Measurements from ENCODE around the gene ZMIZ1. TPM values are rescaled to one million over a fixed set of nuclear protein-coding genes. Genes with fewer than 3 reads are reported as not detected.

The ZMIZ1 gene
- total RNA-seq, 1 donor from 2014 or later = 85.2 TPM

- TF ChIP-seq CTCF (IDR thresholded peaks at IDR 0.05; ENCODE audit: unreplicated experiment) = no peak
These were observed 81.6 kb downstream of the ZMIZ1 start for GRCh38 chr10:79150444-79150754.

GRCh38 chr10:79152423-79152817 is 83.7 kb downstream of the ZMIZ1 start:
- H3K27me3 Mint-ChIP-seq = no peaks in the 10 kb centered on the region
- H3K9me3 Mint-ChIP-seq (ENCODE audit: low read depth) = no peaks in the 10 kb centered on the region
- no peak overlapping the region for H3K4me3 Mint-ChIP-seq (ENCODE audit: low read depth)
- H3K27ac Mint-ChIP-seq = peak overlapping the region; percentile 88
- no peak for TF ChIP-seq CTCF (IDR thresholded peaks at IDR 0.05; ENCODE audit: unreplicated experiment)
- DNase-seq (ENCODE audit: low spot score, unreplicated experiment) = no peak
- peaks cover 1% of the 10 kb centered on the region for H3K36me3 Mint-ChIP-seq (ENCODE audit: insufficient read depth)
- peaks cover 26% of the 10 kb centered on the region for H3K4me1 Mint-ChIP-seq (ENCODE audit: low read depth)

More at GRCh38 chr10:79150444-79150754, 81.6 kb downstream of the ZMIZ1 start:
- Mint-ChIP-seq H3K27ac (no peak overlapping the region), H3K4me3 (ENCODE audit: low read depth) (no peak overlapping the region), H3K9me3 (ENCODE audit: low read depth) (no peaks in the 10 kb centered on the region), H3K4me1 (ENCODE audit: low read depth) (peaks cover 12% of the 10 kb centered on the region), H3K27me3 (no peaks in the 10 kb centered on the region), H3K36me3 (ENCODE audit: insufficient read depth) (peaks cover 1% of the 10 kb centered on the region)
- DNase-seq (ENCODE audit: low spot score, unreplicated experiment) = no peak

- H3K9me3 Mint-ChIP-seq (ENCODE audit: low read depth) = no peaks in the 10 kb centered on the region
- peaks cover 1% of the 10 kb centered on the region for H3K36me3 Mint-ChIP-seq (ENCODE audit: insufficient read depth)
- no peak for TF ChIP-seq CTCF (IDR thresholded peaks at IDR 0.05; ENCODE audit: unreplicated experiment)
- no peak for DNase-seq (ENCODE audit: low spot score, unreplicated experiment)
- H3K4me1 Mint-ChIP-seq (ENCODE audit: low read depth) = peaks cover 32% of the 10 kb centered on the region
- no peaks in the 10 kb centered on the region for H3K27me3 Mint-ChIP-seq
- no peak overlapping the region for H3K4me3 Mint-ChIP-seq (ENCODE audit: low read depth)
- no peak overlapping the region for H3K27ac Mint-ChIP-seq
These were observed 85.0 kb downstream of the ZMIZ1 start for GRCh38 chr10:79153745-79154144.

GRCh38 chr10:79155301-79156081 is 86.7 kb downstream of the ZMIZ1 start:
- no peak for DNase-seq (ENCODE audit: low spot score, unreplicated experiment)
- no peak for TF ChIP-seq CTCF (IDR thresholded peaks at IDR 0.05; ENCODE audit: unreplicated experiment)
- Mint-ChIP-seq H3K4me1 (ENCODE audit: low read depth) (peaks cover 36% of the 10 kb centered on the region), H3K36me3 (ENCODE audit: insufficient read depth) (no peaks in the 10 kb centered on the region), H3K4me3 (ENCODE audit: low read depth) (no peak overlapping the region), H3K9me3 (ENCODE audit: low read depth) (no peaks in the 10 kb centered on the region), H3K27me3 (no peaks in the 10 kb centered on the region), H3K27ac (peak overlapping the region; percentile 92)

GRCh38 chr10:79156334-79157274 is 87.8 kb downstream of the ZMIZ1 start:
- no peak for TF ChIP-seq CTCF (IDR thresholded peaks at IDR 0.05; ENCODE audit: unreplicated experiment)
- no peaks in the 10 kb centered on the region for H3K27me3 Mint-ChIP-seq
- H3K4me3 Mint-ChIP-seq (ENCODE audit: low read depth) = peak overlapping the region; percentile 40
- peaks cover 1% of the 10 kb centered on the region for H3K36me3 Mint-ChIP-seq (ENCODE audit: insufficient read depth)
- H3K9me3 Mint-ChIP-seq (ENCODE audit: low read depth) = no peaks in the 10 kb centered on the region
- peaks cover 42% of the 10 kb centered on the region for H3K4me1 Mint-ChIP-seq (ENCODE audit: low read depth)
- H3K27ac Mint-ChIP-seq = peak overlapping the region; percentile 96
- DNase-seq (ENCODE audit: low spot score, unreplicated experiment) = no peak
